Skin epidermis (tissue), 12 donors: ENCODE data around the gene TMEM95.
A peak's percentile ranks its signal among the peaks of the same experiment; 100 is the strongest.
"Not testable (repeated sequence)": the region's sequence is repeated elsewhere in the genome, so short reads cannot be mapped to it uniquely, and the experiment has no call there.

ENCODE experiments used
- H3K27ac ChIP-seq, 21 experiments: fragments of 200-600 bp; sonication (generic) in 11 of 21; one replicate each; pipeline ENCODE4 v1.5.0; 2020; ENCODE audit warnings: mild to moderate bottlenecking in 3 of 21, inconsistent platforms in 2 of 21, moderate library complexity in 2 of 21
- H3K4me3 ChIP-seq, 7 experiments: fragments of 200-600 bp; sonication (generic) in 2 of 7; one replicate each; pipeline ENCODE4 v1.5.0; 2020; ENCODE audit warnings: inconsistent platforms in 2 of 7, mild to moderate bottlenecking in 2 of 7, moderate library complexity in 1 of 7

The TMEM95 gene

GRCh38 chr17:7340179-7340578 lies 14.8 kb upstream of the TMEM95 start:
- Histone ChIP-seq H3K4me3 (no peak overlapping the region), H3K27ac (peak overlapping the region in 1 of 21 experiments; percentile 20)

GRCh38 chr17:7341842-7342241 lies 13.1 kb upstream of the TMEM95 start:
- no peak overlapping the region for H3K4me3 ChIP-seq
- H3K27ac ChIP-seq = no peak overlapping the region

DNA sequence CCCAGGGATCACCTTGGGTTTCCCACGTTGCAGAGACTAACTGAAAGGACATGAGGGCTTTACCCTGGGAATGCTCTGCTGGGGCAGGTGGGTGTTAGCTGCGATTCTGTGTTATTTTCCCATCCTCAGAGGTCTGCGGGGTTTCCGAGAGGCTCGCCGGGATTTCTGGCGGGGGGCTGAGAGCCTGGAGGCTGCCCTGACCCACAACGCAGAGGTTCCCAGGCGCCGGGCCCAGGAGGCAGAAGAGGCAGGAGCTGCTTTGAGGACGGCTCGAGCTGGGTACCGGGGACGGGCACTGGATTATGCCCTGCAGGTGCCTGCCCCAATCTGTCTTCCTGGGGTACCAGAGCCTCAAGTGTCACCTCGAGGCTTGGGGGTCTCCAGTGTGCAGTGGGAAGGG lies 11.7 kb upstream of the TMEM95 start:
- no peak overlapping the region for H3K27ac ChIP-seq
- no peak overlapping the region for H3K4me3 ChIP-seq

DNA sequence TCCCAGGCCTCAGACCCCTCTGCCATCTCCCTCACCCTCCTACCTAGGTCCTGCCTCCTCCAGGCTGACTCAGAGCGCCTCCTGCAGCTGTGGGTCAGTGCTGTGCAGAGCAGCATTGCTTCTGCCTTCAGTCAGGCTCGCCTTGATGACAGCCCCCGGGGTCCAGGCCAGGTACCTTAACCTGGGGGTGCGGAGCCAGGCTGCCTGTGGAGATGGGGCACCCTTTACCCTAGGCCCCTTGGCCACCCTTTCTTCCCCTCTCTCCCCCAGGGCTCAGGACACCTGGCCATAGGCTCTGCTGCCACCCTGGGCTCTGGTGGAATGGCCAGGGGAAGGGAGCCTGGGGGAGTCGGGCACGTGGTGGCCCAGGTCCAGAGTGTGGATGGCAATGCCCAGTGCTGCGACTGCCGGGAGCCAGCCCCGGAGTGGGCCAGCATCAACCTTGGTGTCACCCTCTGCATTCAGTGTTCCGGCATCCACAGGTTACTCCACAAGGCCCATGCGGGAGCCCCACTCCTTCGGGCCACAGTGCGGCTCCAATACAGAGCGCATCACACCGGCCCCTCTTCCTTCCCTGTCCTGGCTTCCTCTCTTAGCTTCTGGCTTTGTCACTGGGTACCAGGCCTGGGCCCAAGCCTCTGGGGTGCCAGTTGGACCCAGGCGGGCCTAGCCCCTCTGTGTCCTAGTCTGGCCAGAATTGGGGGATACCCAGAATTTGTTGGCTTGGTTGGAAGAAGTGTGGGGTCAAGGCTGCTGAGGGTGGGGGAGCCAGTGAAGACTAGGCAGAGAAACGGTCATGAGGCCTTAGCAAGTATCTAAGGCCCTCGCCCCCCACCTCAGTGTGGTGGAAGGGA lies 8.0 kb upstream of the TMEM95 start:
- H3K4me3 ChIP-seq = no peak overlapping the region
- no peak overlapping the region for H3K27ac ChIP-seq

DNA sequence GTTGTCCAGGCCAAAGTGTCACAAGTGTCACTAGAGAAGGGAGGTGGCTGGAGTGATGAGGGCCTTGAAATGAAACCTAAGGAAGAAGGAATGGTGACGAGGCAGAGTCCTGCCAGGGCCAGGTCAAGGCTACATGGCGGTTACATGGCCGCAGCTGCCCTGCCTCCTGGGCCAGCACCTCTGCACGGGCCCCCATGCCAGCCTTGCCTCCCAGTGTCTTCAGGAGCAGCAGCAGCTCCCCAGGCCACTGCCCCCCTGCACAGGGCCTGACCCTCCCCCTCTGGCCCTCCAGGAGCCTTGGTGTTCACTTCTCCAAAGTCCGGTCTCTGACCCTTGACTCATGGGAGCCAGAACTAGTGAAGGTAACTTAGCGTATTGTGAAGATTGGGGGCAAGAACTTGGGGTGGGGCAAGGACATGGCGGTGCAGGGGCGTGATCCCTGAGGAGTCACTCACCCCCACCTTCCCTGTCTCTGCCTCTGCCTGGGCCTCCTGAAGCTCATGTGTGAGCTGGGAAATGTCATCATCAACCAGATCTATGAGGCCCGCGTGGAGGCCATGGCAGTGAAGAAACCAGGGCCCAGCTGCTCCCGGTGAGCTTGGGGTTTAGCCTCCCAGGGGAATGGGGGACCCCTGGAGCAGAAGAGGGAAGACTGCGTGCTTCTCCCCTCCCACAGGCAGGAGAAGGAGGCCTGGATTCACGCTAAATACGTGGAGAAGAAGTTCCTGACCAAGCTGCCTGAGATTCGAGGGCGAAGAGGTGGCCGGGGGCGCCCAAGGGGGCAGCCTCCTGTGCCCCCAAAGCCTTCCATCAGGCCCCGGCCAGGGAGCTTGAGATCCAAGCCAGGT lies 7.1 kb upstream of the TMEM95 start:
- Histone ChIP-seq H3K4me3 (no peak overlapping the region), H3K27ac (peak overlapping the region in 5 of 21 experiments; percentile 19 to 38 (median 27))

DNA sequence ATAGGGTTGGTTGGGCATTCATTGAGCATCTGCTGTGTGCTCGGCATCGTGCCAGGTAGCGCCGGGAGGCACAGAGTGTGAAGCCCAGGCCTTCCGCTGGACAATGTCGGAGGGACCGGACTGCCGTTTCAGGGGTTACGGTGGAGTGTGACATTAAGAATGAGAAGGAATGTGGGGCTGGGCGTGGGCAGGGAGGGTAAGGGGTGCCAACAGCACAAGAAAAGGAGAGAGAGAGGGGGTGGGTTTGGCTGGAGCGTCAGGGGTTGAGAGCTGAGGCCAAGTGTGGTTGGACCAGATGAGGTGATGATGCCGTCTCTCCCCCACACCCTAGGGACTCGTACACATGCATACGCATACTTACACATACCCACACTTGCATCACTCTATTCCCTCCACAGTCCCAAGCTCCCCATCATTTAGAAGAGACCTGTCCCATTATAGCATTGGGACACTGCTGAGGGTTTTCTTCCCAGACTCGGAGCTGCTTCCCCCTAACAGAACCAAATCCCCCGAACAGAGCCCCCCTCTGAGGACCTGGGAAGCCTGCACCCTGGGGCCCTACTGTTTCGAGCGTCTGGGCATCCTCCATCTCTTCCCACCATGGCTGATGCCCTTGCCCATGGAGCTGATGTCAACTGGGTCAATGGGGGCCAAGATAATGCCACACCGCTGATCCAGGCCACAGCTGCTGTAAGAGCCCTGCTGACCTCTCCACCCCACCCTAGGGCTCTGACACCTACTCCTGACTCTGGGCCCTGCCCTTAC lies 6.3 kb upstream of the TMEM95 start:
- Histone ChIP-seq H3K4me3 (no peak overlapping the region), H3K27ac (peak overlapping the region in 7 of 21 experiments; percentile 19 to 99 (median 97))

GRCh38 chr17:7351665-7352502 lies 3.1 kb upstream of the TMEM95 start, which contains the start of gene KCTD11:
Gene KCTD11, plus strand, starts transcription at chr17:7352162.
- peak within 1 kb of the TSS; percentile 78 to 99 (median 96) for H3K27ac ChIP-seq
- peak within 1 kb of the TSS; percentile 46 to 81 (median 68) for H3K4me3 ChIP-seq

DNA sequence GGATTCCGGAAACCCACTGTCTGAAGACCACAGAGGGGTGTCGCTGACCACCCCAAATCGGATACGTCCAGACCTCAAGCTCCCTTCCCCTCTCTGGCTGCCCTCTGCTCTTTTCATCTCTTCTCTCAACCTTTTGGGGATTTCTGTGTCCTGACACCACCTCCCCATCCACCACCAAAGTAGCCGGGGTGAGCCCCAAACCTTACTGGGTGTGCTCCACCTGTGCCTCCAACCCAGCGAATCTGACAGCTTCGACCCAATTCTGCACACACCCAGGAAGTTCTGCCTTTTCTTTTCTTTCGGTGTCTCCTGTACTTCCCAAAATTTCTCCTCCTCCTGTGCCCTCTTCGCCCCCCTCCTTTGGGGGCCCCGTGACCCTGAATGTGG lies 2.5 kb upstream of the TMEM95 start:
- H3K27ac ChIP-seq = peak overlapping the region; percentile 78 to 99 (median 96)

DNA sequence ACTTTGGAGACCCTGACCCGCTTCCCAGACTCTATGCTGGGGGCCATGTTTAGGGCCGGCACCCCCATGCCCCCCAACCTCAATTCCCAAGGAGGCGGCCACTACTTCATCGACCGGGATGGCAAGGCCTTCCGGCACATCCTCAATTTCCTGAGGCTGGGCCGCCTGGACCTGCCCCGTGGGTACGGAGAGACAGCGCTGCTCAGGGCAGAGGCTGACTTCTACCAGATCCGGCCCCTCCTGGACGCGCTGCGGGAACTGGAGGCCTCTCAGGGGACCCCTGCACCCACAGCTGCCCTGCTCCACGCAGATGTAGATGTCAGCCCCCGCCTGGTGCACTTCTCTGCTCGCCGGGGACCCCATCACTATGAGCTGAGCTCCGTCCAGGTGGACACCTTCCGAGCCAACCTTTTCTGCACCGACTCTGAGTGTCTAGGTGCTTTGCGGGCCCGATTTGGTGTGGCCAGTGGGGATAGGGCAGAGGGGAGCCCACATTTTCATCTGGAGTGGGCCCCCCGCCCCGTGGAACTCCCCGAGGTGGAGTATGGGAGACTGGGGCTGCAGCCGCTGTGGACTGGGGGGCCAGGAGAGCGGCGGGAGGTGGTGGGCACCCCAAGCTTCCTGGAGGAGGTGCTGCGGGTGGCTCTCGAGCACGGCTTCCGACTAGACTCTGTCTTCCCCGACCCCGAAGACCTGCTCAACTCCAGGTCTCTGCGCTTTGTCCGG lies 1.9 kb upstream of the TMEM95 start:
- H3K27ac ChIP-seq = peak overlapping the region; percentile 78 to 99 (median 96)
- peak overlapping the region; percentile 46 to 81 (median 68) for H3K4me3 ChIP-seq

More for the DNA sequence above, 2.5 kb upstream of the TMEM95 start:
- H3K4me3 ChIP-seq = peak overlapping the region; percentile 46 to 81 (median 68)

- peak overlapping the region in 20 of 21 experiments; percentile 80 to 99 (median 96) for H3K27ac ChIP-seq
Measured at GRCh38 chr17:7354262-7354843, 603 bp upstream of the TMEM95 start.

GRCh38 chr17:7355573-7355972 lies 617 bp downstream of the TMEM95 start:
- no peak overlapping the region for H3K4me3 ChIP-seq
- peak overlapping the region in 20 of 21 experiments; percentile 6 to 99 (median 86) for H3K27ac ChIP-seq

More at GRCh38 chr17:7354262-7354843, 603 bp upstream of the TMEM95 start:
- peak overlapping the region in 4 of 7 experiments; percentile 6 to 68 (median 52) for H3K4me3 ChIP-seq

DNA sequence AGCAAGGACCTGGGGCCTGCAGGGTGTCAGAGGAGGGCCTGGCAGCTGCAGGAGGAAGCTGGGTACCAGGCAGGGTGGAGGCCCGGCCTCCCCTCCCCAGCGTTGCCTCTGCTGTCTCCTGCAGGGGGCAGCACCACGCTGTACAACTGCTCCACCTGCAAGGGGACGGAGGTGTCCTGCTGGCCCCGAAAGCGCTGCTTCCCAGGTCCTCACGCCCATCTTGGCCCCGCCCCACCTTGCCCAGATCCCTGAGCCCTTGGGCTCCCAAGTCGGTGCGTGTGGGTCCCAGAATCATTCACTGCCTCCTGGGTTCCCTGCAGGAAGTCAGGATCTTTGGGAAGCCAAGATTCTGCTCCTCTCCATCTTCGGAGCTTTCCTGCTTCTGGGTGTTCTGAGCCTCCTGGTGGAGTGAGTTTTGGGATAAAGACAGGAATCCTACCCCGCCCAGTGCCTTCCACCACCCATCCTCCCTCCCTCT lies 1.2 kb downstream of the TMEM95 start:
- H3K27ac ChIP-seq = peak overlapping the region in 20 of 21 experiments; percentile 27 to 99 (median 82)
- H3K4me3 ChIP-seq = peak overlapping the region in 1 of 7 experiments; percentile 10

- H3K27ac ChIP-seq = peak overlapping the region in 20 of 21 experiments; percentile 28 to 99 (median 86)
- no peak overlapping the region for H3K4me3 ChIP-seq
Measured at GRCh38 chr17:7356756-7357155, 1.8 kb downstream of the TMEM95 start.

- H3K4me3 ChIP-seq = no peak overlapping the region
- H3K27ac ChIP-seq = peak overlapping the region in 19 of 21 experiments; percentile 18 to 99 (median 75)
Measured at GRCh38 chr17:7357381-7357780, 2.4 kb downstream of the TMEM95 start.

GRCh38 chr17:7361906-7362305 lies 7.0 kb downstream of the TMEM95 start:
- H3K4me3 ChIP-seq = no peak overlapping the region
- H3K27ac ChIP-seq = no peak overlapping the region

- Histone ChIP-seq H3K27ac (peak overlapping the region in 1 of 21 experiments; percentile 13), H3K4me3 (no peak overlapping the region)
Measured at GRCh38 chr17:7363311-7363710, 8.4 kb downstream of the TMEM95 start.

DNA sequence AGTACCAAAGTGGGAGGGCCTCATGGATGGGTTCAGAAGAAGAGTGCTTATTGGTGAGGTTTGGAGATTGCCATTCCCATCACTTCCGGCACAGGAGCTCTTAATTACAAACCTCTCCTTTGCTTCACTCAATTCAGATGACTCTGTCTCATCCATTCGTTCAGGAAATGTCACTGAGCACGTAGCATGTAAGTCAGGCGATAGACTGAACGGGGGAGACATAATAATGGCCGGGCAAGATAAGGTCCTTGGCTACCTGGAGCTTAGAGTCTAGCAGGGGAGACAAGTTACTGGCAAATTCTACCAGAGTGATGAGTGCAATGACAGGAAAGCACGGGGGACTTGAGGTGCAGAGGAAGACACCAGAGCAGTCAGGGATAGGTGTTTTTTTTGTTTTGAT lies 11.0 kb downstream of the TMEM95 start:
- not testable (repeated sequence) for H3K27ac ChIP-seq, H3K4me3 ChIP-seq
